GM18498 (cell line): ENCODE results near the gene MAP3K9.

Experiments
- ATAC-seq: cut with Tn5 transposase; IDR thresholded peaks from one replicate; pipeline ENCODE4 v1.9.1; 2021; ENCODE audit warnings: mild to moderate bottlenecking, moderate library complexity; ENCODE audit not compliant: unreplicated experiment

MAP3K9 gene

DNA sequence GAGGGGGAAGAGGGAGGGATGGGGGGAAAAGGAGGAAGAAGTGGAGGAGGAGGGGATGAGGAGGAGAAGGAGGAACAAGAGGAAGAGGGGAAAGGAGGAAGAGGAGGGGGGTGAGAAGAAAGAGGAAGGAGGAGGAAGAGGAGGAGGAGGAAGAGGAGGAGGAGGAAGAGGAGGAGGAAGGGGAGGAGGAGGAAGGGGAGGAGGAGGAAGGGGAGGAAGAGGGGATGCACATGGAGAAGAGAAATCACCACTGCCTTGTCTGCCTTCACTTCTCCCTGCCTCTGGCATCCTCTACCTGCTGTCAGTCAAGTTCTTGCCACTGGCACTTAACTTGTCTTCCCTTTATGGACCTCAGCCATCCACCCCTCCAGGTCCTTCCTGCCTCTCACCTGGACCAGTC lies 107.7 kb downstream of the MAP3K9 start:
- no peak for ATAC-seq

GRCh38 chr14:70700955-70701585 lies 108.2 kb downstream of the MAP3K9 start:
- ATAC-seq: no peak

DNA sequence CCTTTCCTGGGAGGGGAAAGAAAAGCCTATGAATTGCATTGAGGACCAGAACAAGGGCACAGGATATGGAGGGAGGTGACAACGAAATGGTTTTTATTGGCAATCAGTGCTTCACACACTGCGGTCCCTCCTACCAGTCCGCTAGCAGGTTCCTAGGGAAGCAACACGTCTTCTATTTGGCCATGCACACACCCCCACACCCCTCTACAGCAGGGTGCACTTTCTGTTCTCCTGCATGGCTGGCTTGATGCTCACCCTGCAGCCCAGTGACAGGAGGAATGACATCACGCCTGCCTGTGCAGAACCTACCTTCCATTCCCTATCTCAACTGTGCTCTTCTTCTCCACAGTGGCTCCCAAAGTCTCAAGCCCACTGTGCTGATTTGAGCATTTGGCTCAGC lies 109.7 kb downstream of the MAP3K9 start:
- ATAC-seq: no peak

DNA sequence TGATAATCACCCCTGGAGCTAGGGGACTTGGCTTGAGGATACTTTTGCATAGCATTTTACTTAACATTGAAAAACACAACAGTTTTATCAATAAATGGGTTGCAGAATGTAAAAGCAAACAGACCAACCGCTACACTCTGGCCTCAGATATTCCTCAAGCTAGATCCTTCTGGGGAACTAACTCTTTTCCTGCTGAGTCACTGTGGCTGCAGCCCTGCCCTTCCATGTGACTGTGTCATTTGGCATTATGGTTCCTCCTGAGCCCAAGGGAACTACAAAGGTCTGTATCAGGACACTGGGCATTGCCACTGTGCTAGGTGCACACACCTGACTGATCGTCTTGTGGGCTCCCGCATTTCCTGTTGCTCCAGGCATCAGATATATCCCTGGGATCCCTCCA lies 111.0 kb downstream of the MAP3K9 start:
- no peak for ATAC-seq

GRCh38 chr14:70697701-70698100 lies 111.6 kb downstream of the MAP3K9 start:
- no peak for ATAC-seq

- ATAC-seq: no peak
These were observed 113.3 kb downstream of the MAP3K9 start for GRCh38 chr14:70696026-70696425.

DNA sequence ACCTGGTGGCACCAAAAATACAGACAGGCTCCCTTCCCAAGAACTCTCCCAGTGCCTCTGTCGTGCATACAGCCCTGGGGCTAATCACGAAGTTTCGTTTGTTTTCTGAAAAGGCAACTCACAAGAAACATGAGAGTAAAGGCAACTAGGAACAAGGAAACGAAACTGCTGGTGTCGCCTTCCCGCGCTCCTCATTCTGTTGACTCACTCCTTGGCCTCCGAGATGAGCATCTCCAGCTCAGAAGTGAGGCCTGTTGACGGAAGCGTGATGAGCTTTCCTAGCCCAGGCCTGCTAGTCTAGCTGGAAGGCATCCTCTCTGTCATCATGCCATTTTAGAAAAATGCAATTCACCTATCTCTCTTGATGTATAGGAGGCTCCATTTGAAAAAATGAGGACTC lies 117.1 kb downstream of the MAP3K9 start:
- ATAC-seq: no peak

DNA sequence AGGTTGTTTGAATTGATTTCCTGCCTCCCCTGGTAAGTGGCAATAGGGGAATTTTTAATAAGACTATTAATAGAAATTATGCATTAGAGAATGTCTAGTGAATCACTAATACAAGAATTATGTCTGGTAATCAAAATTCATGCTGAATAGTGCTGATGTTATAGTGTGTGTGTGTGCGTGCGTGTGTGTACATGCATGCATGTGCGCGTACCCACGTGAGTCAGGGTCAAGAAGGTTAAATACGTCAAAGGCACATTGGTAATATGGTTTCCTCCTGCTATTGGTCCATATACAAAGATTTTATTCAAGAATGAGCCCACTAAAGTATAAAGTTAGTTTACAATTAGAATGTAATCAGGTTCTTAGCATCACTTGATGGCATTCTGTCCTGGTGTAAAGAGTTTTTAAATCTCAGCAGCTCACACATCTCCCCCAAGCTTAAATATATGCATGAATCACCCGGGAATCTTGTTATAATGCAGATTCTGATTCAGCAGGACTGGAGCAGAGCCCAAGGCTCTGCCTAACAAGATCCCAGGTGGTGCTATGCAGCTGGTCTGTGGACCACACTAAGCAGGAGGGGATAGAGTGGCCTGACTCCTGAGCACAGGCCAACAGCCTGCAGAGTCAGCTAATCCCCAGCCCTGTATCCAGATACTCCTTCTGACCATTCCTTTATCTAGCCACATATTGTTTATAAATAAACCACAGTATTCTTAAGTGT lies 123.7 kb downstream of the MAP3K9 start:
- ATAC-seq: no peak

- no peak for ATAC-seq
These were observed 125.3 kb downstream of the MAP3K9 start for GRCh38 chr14:70683983-70684382.

DNA sequence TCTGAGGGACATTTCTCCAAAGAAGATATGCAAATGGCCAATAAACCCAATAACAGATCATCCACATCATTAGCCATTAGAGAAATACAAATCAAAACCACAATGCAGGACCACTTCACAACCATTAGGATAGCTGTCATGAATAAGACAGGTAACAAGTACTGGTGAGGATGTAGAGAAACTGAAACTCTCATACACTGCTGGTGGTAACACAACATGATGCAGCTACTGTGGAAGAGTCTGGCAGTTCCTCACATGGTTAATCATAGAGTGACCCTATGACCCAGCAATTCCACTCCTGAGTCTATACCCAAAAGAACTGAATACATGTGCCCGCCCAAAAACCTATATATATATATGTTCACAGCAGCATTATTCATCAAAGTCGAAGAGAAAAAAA lies 128.6 kb downstream of the MAP3K9 start:
- ATAC-seq: no peak

GRCh38 chr14:70677341-70677740 lies 132.0 kb downstream of the MAP3K9 start:
- no peak for ATAC-seq
